ENCODE data around the gene GPR119. TPM values are rescaled to one million over a fixed set of nuclear protein-coding genes. Genes with fewer than 3 reads are reported as not detected.
"Not testable (repeated sequence)": the region's sequence is repeated elsewhere in the genome, so short reads cannot be mapped to it uniquely, and the experiment has no call there.

Gene GPR119
- not detected for total RNA-seq (2013)
- not detected for polyA plus RNA-seq
- not detected in 2 replicates for polyA minus RNA-seq
- 0 to 0.60 (median 0) reads per million in 11 experiments for total RNA-seq

- H3K4me1 ChIP-seq (ENCODE audit: control insufficient read depth in 1 of 2, insufficient read depth in 2 of 2, low read length in 2 of 2), result no peaks in the 10 kb centered on the region
- no peak within 1 kb of the TSS for H2AFZ ChIP-seq (ENCODE audit: insufficient read depth, low read depth, low read length, poor library complexity, severe bottlenecking)
- H4K20me1 ChIP-seq (ENCODE audit: insufficient read depth, low read length), result no peaks in the 10 kb centered on the region
Measured at GRCh38 chrX:130385520-130385919, at the start of gene GPR119. Gene GPR119, minus strand, starts transcription at chrX:130385674. Its CDS starts 227 bp downstream, at chrX:130385447.

DNA sequence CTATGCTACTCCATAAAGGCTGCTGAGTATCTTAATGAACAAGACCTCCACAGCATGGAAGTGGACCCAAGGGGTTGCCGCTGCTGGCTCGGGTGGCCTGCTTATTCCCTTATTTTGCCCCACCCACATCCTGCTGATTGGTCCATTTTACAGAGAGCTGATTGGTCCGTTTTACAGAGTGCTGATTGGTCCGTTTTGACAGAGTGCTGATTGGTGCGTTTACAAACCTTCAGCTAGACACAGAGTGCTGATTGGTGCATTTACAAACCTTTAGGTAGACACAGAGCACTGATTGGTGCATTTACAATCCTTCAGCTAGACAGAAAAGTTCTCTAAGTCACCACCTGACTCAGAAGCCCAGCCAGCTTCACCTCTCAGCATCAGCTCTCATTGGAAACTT is 43.8 kb upstream of the GPR119 start:
- H3K27ac Mint-ChIP-seq; H3K4me3 ChIP-seq (replicated peaks in 1 of 3; ENCODE audit: low read depth in 2 of 3, low read length in 3 of 3); H3K4me3 Mint-ChIP-seq; H3K9me3 ChIP-seq (replicated peaks in 1 of 2; ENCODE audit: control insufficient read depth in 1 of 2, insufficient read depth in 1 of 2, low read length in 2 of 2); H3K9ac ChIP-seq (ENCODE audit: insufficient read depth, low read length, poor library complexity, severe bottlenecking); H3K4me2 ChIP-seq (replicated peaks; ENCODE audit: extremely low read depth, low read length, poor library complexity, severe bottlenecking); H3K36me3 ChIP-seq (replicated peaks in 1 of 2; ENCODE audit: control insufficient read depth in 1 of 2, insufficient read depth in 2 of 2, low read length in 2 of 2); H3K79me2 ChIP-seq (ENCODE audit: insufficient read depth, low read length); H3K27ac ChIP-seq (ENCODE audit: low read depth in 1 of 2, low read length in 2 of 2); DNase-seq; H3K27me3 ChIP-seq (ENCODE audit: control insufficient read depth in 2 of 2, insufficient read depth in 2 of 2, low read length in 2 of 2); H4K20me1 ChIP-seq (ENCODE audit: insufficient read depth, low read length); H3K4me1 Mint-ChIP-seq; H2AFZ ChIP-seq (ENCODE audit: insufficient read depth, low read depth, low read length, poor library complexity, severe bottlenecking); H3K4me1 ChIP-seq (ENCODE audit: control insufficient read depth in 1 of 2, insufficient read depth in 2 of 2, low read length in 2 of 2); H3K36me3 Mint-ChIP-seq; intact Hi-C loops (cut with micrococcal nuclease): not testable (repeated sequence)
- H3K27me3 Mint-ChIP-seq (ENCODE audit: low read depth in 3 of 3), result peaks cover 3 to 12% (median 4%) of the 10 kb centered on the region in 3 donors
- H3K9me3 Mint-ChIP-seq, result peaks cover 0 to 19% (median 2%) of the 10 kb centered on the region in 7 donors
- no CpG with 5 or more reads among the region's 5 CpGs for WGBS (ENCODE audit: insufficient coverage)

More at GRCh38 chrX:130385520-130385919, at the start of gene GPR119:
- no peaks in the 10 kb centered on the region for H3K27me3 ChIP-seq (ENCODE audit: control insufficient read depth in 2 of 2, insufficient read depth in 2 of 2, low read length in 2 of 2)
- no peaks in the 10 kb centered on the region for H3K4me1 Mint-ChIP-seq
- no peaks in the 10 kb centered on the region for H3K36me3 Mint-ChIP-seq
- H3K36me3 ChIP-seq (replicated peaks in 1 of 2; ENCODE audit: control insufficient read depth in 1 of 2, insufficient read depth in 2 of 2, low read length in 2 of 2), result no peaks in the 10 kb centered on the region
- H3K27me3 Mint-ChIP-seq (ENCODE audit: low read depth in 3 of 3), result peaks cover 0 to 12% (median 2%) of the 10 kb centered on the region in 3 donors
- intact Hi-C loops (cut with micrococcal nuclease), result no loop called here
- H3K4me3 ChIP-seq (replicated peaks in 1 of 3; ENCODE audit: low read depth in 2 of 3, low read length in 3 of 3), result no peak within 1 kb of the TSS
- no peak within 1 kb of the TSS for H3K4me2 ChIP-seq (replicated peaks; ENCODE audit: extremely low read depth, low read length, poor library complexity, severe bottlenecking)
- no peak within 1 kb of the TSS for H3K27ac ChIP-seq (ENCODE audit: low read depth in 1 of 2, low read length in 2 of 2)
- no peak for DNase-seq
- H3K9me3 Mint-ChIP-seq, result peaks cover 0 to 4% (median 0%) of the 10 kb centered on the region in 7 donors
- H3K79me2 ChIP-seq (ENCODE audit: insufficient read depth, low read length), result no peaks in the 10 kb centered on the region
- no peak within 1 kb of the TSS for H3K4me3 Mint-ChIP-seq
- TF ChIP-seq, protein P1, sequence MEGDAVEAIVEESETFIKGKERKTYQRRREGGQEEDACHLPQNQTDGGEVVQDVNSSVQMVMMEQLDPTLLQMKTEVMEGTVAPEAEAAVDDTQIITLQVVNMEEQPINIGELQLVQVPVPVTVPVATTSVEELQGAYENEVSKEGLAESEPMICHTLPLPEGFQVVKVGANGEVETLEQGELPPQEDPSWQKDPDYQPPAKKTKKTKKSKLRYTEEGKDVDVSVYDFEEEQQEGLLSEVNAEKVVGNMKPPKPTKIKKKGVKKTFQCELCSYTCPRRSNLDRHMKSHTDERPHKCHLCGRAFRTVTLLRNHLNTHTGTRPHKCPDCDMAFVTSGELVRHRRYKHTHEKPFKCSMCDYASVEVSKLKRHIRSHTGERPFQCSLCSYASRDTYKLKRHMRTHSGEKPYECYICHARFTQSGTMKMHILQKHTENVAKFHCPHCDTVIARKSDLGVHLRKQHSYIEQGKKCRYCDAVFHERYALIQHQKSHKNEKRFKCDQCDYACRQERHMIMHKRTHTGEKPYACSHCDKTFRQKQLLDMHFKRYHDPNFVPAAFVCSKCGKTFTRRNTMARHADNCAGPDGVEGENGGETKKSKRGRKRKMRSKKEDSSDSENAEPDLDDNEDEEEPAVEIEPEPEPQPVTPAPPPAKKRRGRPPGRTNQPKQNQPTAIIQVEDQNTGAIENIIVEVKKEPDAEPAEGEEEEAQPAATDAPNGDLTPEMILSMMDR (IDR thresholded peaks at IDR 0.05), result no peak
- H3K27ac Mint-ChIP-seq, result no peak within 1 kb of the TSS
- 100% methylated on average over 3 of the region's 4 CpGs for WGBS (ENCODE audit: insufficient coverage)
- no peak within 1 kb of the TSS for H3K9ac ChIP-seq (ENCODE audit: insufficient read depth, low read length, poor library complexity, severe bottlenecking)
- H3K9me3 ChIP-seq (replicated peaks in 1 of 2; ENCODE audit: control insufficient read depth in 1 of 2, insufficient read depth in 1 of 2, low read length in 2 of 2), result no peaks in the 10 kb centered on the region
